CD14-positive monocyte (primary cell): Measurements from ENCODE around the gene TJP3. TPM values are rescaled to one million over a fixed set of nuclear protein-coding genes. Genes with fewer than 3 reads are reported as not detected.

ENCODE experiments used
- DNase-seq, 3 donors: peaks; one replicate each; pipeline ENCODE4 v3.0.0-alpha.2; 2011 to 2022
- H2AFZ ChIP-seq: 2 replicates; pipeline ENCODE4 v1.6.0; 2012; ENCODE audit warnings: mild to moderate bottlenecking, low read depth, low read length, inconsistent platforms; ENCODE audit not compliant: insufficient read depth, poor library complexity, severe bottlenecking
- H3K27ac ChIP-seq, 2 donors: 1 replicate in 1 of 2; 2 replicates in 1 of 2; pipeline ENCODE4 v1.5.1; 2012 to 2013; ENCODE audit warnings: low read length in 2 of 2, control low read depth in 1 of 2, inconsistent platforms in 1 of 2, low read depth in 1 of 2, mild to moderate bottlenecking in 1 of 2
- H3K27me3 ChIP-seq, 2 donors: one replicate each; pipeline versions ENCODE4 v1.6.0 to v1.6.1; 2011 to 2013; ENCODE audit warnings: low read length in 2 of 2; ENCODE audit not compliant: control insufficient read depth in 2 of 2, insufficient read depth in 2 of 2
- H3K36me3 ChIP-seq, 2 donors: replicated peaks in 1 of 2; 1 replicate in 1 of 2; 2 replicates in 1 of 2; pipeline versions ENCODE4 v1.5.1 to v1.6.1; 2012 to 2013; ENCODE audit warnings: low read length in 2 of 2, control low read depth in 1 of 2, inconsistent platforms in 1 of 2, mild to moderate bottlenecking in 1 of 2; ENCODE audit not compliant: insufficient read depth in 2 of 2, control insufficient read depth in 1 of 2
- H3K4me1 ChIP-seq, 2 donors: 1 replicate in 1 of 2; 2 replicates in 1 of 2; pipeline versions ENCODE4 v1.5.1 to v1.6.1; 2012 to 2013; ENCODE audit warnings: low read length in 2 of 2, control low read depth in 1 of 2, inconsistent platforms in 1 of 2, mild to moderate bottlenecking in 1 of 2, moderate library complexity in 1 of 2; ENCODE audit not compliant: insufficient read depth in 2 of 2, control insufficient read depth in 1 of 2
- H3K4me2 ChIP-seq: replicated peaks from 2 replicates; pipeline ENCODE3; 2012; ENCODE audit warnings: low read length, moderate library complexity, mild to moderate bottlenecking; ENCODE audit not compliant: poor library complexity, severe bottlenecking; ENCODE audit errors: extremely low read depth
- H3K4me3 ChIP-seq, 3 experiments: fragments of 200-600 bp in 1 of 3; sonication (generic) in 1 of 3; replicated peaks in 1 of 3; 1 replicate in 2 of 3; 2 replicates in 1 of 3; pipeline ENCODE4 v1.5.1; 2011 to 2013; ENCODE audit warnings: low read length in 3 of 3, mild to moderate bottlenecking in 3 of 3, control low read depth in 2 of 3, low read depth in 2 of 3, inconsistent platforms in 1 of 3, moderate library complexity in 1 of 3
- H3K79me2 ChIP-seq: 2 replicates; pipeline ENCODE4 v1.6.0; 2012; ENCODE audit warnings: mild to moderate bottlenecking, control low read depth, inconsistent platforms, low read length, moderate library complexity; ENCODE audit not compliant: insufficient read depth
- H3K9ac ChIP-seq: 2 replicates; pipeline ENCODE4 v1.6.0; 2017; ENCODE audit warnings: low read length, mild to moderate bottlenecking; ENCODE audit not compliant: insufficient read depth, poor library complexity, severe bottlenecking
- H3K9me3 ChIP-seq, 2 donors: replicated peaks in 1 of 2; 1 replicate in 1 of 2; 2 replicates in 1 of 2; pipeline versions ENCODE4 v1.5.1 to v1.6.1; 2012 to 2013; ENCODE audit warnings: low read length in 2 of 2, control low read depth in 1 of 2; ENCODE audit not compliant: control insufficient read depth in 1 of 2, insufficient read depth in 1 of 2
- H4K20me1 ChIP-seq: 2 replicates; pipeline ENCODE4 v1.6.0; 2012; ENCODE audit warnings: mild to moderate bottlenecking, low read length, control low read depth, moderate library complexity; ENCODE audit not compliant: insufficient read depth
- H3K27ac Mint-ChIP-seq, 7 donors: one replicate each; pipeline ENCODE4 v1.8.0; 2020; ENCODE audit warnings: mild to moderate bottlenecking in 7 of 7, mixed read lengths in 7 of 7, moderate library complexity in 6 of 7, inconsistent platforms in 2 of 7
- H3K27me3 Mint-ChIP-seq, 3 donors: one replicate each; pipeline ENCODE4 v1.8.0; 2021 to 2022; ENCODE audit warnings: low read depth in 3 of 3, mild to moderate bottlenecking in 3 of 3, mixed read lengths in 3 of 3, moderate library complexity in 3 of 3, inconsistent platforms in 1 of 3
- H3K36me3 Mint-ChIP-seq, 2 donors: one replicate each; pipeline ENCODE4 v1.8.0; 2020; ENCODE audit warnings: mixed read lengths in 2 of 2, inconsistent platforms in 1 of 2, mild to moderate bottlenecking in 1 of 2
- H3K4me1 Mint-ChIP-seq: one replicate; pipeline ENCODE4 v1.8.0; 2020; ENCODE audit warnings: mild to moderate bottlenecking, mixed read lengths
- H3K4me3 Mint-ChIP-seq, 2 donors: one replicate each; pipeline ENCODE4 v1.8.0; 2020; ENCODE audit warnings: mild to moderate bottlenecking in 2 of 2, mixed read lengths in 2 of 2, moderate library complexity in 1 of 2
- H3K9me3 Mint-ChIP-seq, 7 donors: one replicate each; pipeline ENCODE4 v1.8.0; 2020 to 2022; ENCODE audit warnings: mixed read lengths in 7 of 7, mild to moderate bottlenecking in 6 of 7, moderate library complexity in 6 of 7, inconsistent platforms in 2 of 7
- WGBS: methylation state at CpG from one replicate; pipeline ENCODE4 v1.1.5; 2013; ENCODE audit warnings: missing lambda C conversion rate; ENCODE audit not compliant: insufficient coverage; 5-methylcytosine and 5-hydroxymethylcytosine counted together
- intact Hi-C, 2 donors: fragments of 100-400 bp; cut with micrococcal nuclease; formaldehyde crosslinking; loops; one replicate each; pipeline versions ENCODE4 v1.15.0 to v1.15.1; 2023
- polyA plus RNA-seq, 3 donors: library from polyadenylated mRNA; depleted of rRNA in 1 of 3; unstranded in 2 of 3; stranded (reverse) in 1 of 3; fragments of 300-500 nt in 2 of 3; fragments of >200 nt in 1 of 3; fragmentation: Illumina TruSeq in 2 of 3; gene quantifications; 1 replicate in 2 of 3; 2 replicates in 1 of 3; pipeline ENCODE4 v1.2.3, GENCODE V29; 2012 to 2021
- TF ChIP-seq, protein P1 (sequence below): fragments of 200-600 bp; IDR thresholded peaks from one replicate; pipeline ENCODE4 v1.8.0; 2022; ENCODE audit warnings: antibody characterized with exemption, mild to moderate bottlenecking

TJP3 gene
- polyA plus RNA-seq, 3 donors, result 0.01 TPM; not detected in 2

DNA sequence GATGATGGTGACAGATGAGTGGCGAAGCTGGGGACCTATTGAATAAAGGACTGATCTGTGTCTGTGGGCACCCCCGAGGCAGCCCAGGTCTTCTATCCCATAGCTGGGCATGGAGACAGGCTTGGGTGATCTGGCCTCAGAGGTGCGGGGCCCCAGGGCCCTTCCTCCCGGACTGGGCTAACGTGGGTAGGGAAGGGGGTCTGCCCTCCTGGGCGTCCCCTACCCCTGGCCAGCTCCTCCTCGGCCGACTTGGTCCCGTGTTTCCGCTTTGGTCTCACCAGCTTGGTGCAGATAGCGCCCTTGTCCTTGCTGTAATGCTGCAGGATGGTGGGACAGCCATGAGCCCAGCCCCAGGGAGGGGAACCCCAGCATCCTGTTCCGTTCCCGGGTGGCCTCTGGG is 74.7 kb downstream of the TJP3 start:
- H3K4me2 ChIP-seq, result no peak overlapping the region
- H2AFZ ChIP-seq, result no peak overlapping the region
- no peak overlapping the region for H3K27ac ChIP-seq
- WGBS, result 90% methylated on average over 7 of the region's 13 CpGs
- H3K9ac ChIP-seq, result no peak overlapping the region
- Mint-ChIP-seq H3K4me1 (peaks cover 9% of the 10 kb centered on the region), H3K27me3 (peaks cover 14 to 27% (median 17%) of the 10 kb centered on the region in 3 donors), H3K36me3 (peaks cover 1 to 7% of the 10 kb centered on the region in 2 donors), H3K4me3 (no peak overlapping the region), H3K9me3 (peaks cover 19 to 35% (median 23%) of the 10 kb centered on the region in 7 donors), H3K27ac (peak overlapping the region in 1 of 7 donors; percentile 45)
- H3K4me3 ChIP-seq, result no peak overlapping the region
- DNase-seq, result no peak
- H3K79me2 ChIP-seq, result no peaks in the 10 kb centered on the region
- no peaks in the 10 kb centered on the region for H3K36me3 ChIP-seq
- H4K20me1 ChIP-seq, result no peaks in the 10 kb centered on the region
- H3K27me3 ChIP-seq, result peaks cover 0 to 13% of the 10 kb centered on the region in 2 donors
- peaks cover 22 to 32% of the 10 kb centered on the region in 2 donors for H3K9me3 ChIP-seq
- intact Hi-C loops, result no loop called here
- H3K4me1 ChIP-seq, result peaks cover 7 to 15% of the 10 kb centered on the region in 2 donors
- TF ChIP-seq, protein P1, sequence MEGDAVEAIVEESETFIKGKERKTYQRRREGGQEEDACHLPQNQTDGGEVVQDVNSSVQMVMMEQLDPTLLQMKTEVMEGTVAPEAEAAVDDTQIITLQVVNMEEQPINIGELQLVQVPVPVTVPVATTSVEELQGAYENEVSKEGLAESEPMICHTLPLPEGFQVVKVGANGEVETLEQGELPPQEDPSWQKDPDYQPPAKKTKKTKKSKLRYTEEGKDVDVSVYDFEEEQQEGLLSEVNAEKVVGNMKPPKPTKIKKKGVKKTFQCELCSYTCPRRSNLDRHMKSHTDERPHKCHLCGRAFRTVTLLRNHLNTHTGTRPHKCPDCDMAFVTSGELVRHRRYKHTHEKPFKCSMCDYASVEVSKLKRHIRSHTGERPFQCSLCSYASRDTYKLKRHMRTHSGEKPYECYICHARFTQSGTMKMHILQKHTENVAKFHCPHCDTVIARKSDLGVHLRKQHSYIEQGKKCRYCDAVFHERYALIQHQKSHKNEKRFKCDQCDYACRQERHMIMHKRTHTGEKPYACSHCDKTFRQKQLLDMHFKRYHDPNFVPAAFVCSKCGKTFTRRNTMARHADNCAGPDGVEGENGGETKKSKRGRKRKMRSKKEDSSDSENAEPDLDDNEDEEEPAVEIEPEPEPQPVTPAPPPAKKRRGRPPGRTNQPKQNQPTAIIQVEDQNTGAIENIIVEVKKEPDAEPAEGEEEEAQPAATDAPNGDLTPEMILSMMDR, result no peak

DNA sequence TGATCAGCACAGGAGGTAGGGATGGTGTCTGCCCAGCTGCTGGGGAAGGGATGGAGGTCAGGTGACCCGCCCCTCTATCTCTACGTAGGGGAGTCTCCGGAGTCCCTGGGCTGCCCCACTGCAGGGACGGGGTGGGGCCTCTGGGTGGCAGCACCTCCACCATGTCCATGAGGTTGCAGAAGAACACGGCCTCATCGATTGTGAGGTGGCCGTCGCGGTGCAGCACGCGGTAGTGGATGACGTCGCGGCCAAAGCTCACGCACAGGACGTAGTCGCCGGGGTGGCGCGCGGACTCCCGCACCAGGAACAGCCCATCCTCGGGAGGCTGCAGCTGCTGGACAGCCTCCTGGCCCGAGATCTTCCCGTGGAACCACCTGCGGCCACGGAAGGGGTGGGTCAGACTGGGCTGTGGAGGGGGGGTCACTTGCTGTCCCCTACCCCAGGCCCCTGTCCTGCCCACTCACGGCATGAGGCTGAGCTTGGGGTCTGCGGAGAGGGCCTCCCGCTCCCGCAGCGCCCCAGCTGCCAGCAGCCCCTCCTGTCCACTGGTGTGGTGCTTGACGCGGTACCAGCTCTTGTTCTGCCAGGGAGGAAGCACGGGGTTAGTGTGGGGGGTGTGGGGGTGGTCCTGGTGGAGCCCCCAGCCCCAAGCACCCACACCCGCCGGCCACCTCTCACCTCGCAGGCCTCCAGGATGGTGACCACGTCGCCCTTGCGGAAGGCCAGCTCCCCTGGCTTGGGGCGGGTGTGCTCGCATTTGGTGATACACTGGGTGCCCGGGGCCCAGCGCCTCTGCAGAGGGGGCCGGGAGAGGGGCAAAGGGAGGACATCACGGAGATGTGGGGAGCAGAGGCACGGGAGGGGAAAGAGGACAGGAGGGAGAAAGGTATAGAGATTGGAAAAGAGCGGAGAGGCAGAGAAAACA is 75.7 kb downstream of the TJP3 start:
- Histone ChIP-seq H3K36me3 (no peaks in the 10 kb centered on the region), H3K79me2 (no peaks in the 10 kb centered on the region), H3K27me3 (peaks cover 0 to 13% of the 10 kb centered on the region in 2 donors), H3K4me3 (no peak overlapping the region), H3K27ac (no peak overlapping the region), H3K4me2 (no peak overlapping the region), H4K20me1 (no peaks in the 10 kb centered on the region), H3K9ac (no peak overlapping the region), H2AFZ (no peak overlapping the region), H3K9me3 (peaks cover 22 to 32% of the 10 kb centered on the region in 2 donors), H3K4me1 (peaks cover 7 to 15% of the 10 kb centered on the region in 2 donors)
- TF ChIP-seq, protein P1, result peak; percentile 16
- H3K4me3 Mint-ChIP-seq, result no peak overlapping the region
- peak overlapping the region in 1 of 7 donors; percentile 52 for H3K27ac Mint-ChIP-seq
- H3K9me3 Mint-ChIP-seq, result peaks cover 19 to 35% (median 23%) of the 10 kb centered on the region in 7 donors
- peaks cover 16 to 27% (median 17%) of the 10 kb centered on the region in 3 donors for H3K27me3 Mint-ChIP-seq
- intact Hi-C loops, result no loop called here
- H3K36me3 Mint-ChIP-seq, result peaks cover 1 to 7% of the 10 kb centered on the region in 2 donors
- no peak for DNase-seq
- H3K4me1 Mint-ChIP-seq, result peaks cover 9% of the 10 kb centered on the region
- WGBS, result 95% methylated on average over 32 of the region's 49 CpGs
